Heart left ventricle (tissue), 16 donors: ENCODE results near the gene CCDC34. TPM values are rescaled to one million over a fixed set of nuclear protein-coding genes. Genes with fewer than 3 reads are reported as not detected.

Experiments used
- ATAC-seq, 4 donors: fragments of 200-7000 bp; cut with Tn5 transposase; one replicate each; pipeline ENCODE4 v1.9.1; 2020 to 2022; ENCODE audit warnings: moderate library complexity in 4 of 4, mild to moderate bottlenecking in 3 of 4, moderate number of reproducible peaks in 1 of 4
- DNase-seq, 5 donors: peaks; one replicate each; pipeline ENCODE4 v3.0.0-alpha.2; 2020
- H3K27ac ChIP-seq, 12 donors: fragments of 200-600 bp; sonication (generic) in 4 of 12; one replicate each; pipeline versions ENCODE4 v1.5.0 to v1.8.0; 2016 to 2022; ENCODE audit warnings: mild to moderate bottlenecking in 2 of 12
- H3K27me3 ChIP-seq, 9 donors: fragments of 200-600 bp; sonication (generic) in 2 of 9; one replicate each; pipeline versions ENCODE4 v1.5.1 to v1.8.0; 2016 to 2022; ENCODE audit warnings: mild to moderate bottlenecking in 3 of 9
- H3K36me3 ChIP-seq, 9 donors: fragments of 200-600 bp; sonication (generic) in 2 of 9; one replicate each; pipeline versions ENCODE4 v1.5.0 to v1.8.0; 2018 to 2022; ENCODE audit warnings: mild to moderate bottlenecking in 2 of 9
- H3K4me1 ChIP-seq, 12 donors: fragments of 200-600 bp; sonication (generic) in 4 of 12; one replicate each; pipeline versions ENCODE4 v1.5.0 to v1.8.0; 2016 to 2022; ENCODE audit warnings: mild to moderate bottlenecking in 3 of 12
- H3K4me3 ChIP-seq, 12 donors: fragments of 200-600 bp; sonication (generic) in 4 of 12; one replicate each; pipeline versions ENCODE4 v1.5.0 to v1.8.0; 2017 to 2022; ENCODE audit warnings: mild to moderate bottlenecking in 9 of 12, moderate library complexity in 4 of 12
- H3K9me3 ChIP-seq, 12 donors: fragments of 200-600 bp; sonication (generic) in 4 of 12; one replicate each; pipeline versions ENCODE4 v1.5.0 to v1.8.0; 2016 to 2022; ENCODE audit warnings: mild to moderate bottlenecking in 1 of 12
- POLR2A ChIP-seq, 2 donors: fragments of 450-650 bp; IDR thresholded peaks; one replicate each; pipeline ENCODE4 v1.6.1; 2017; ENCODE audit warnings: antibody characterized with exemption in 2 of 2, mild to moderate bottlenecking in 2 of 2, moderate library complexity in 2 of 2
- WGBS, 4 donors: extraction: QIAGEN DNeasy Blood & Tissue Kit in 2 of 4; methylation state at CpG; one replicate each; pipeline versions ENCODE4 v1.1.5 to v1.1.7; 2013 to 2018; 5-methylcytosine and 5-hydroxymethylcytosine counted together
- intact Hi-C, 10 donors: fragments of 100-400 bp; cut with DNase I; formaldehyde crosslinking; loops; one replicate each; pipeline versions ENCODE4 v1.11.1 to v1.14.2; 2022
- polyA plus RNA-seq, 2 donors: library from polyadenylated mRNA; stranded (reverse); fragments of 200-250 nt; gene quantifications; one replicate each; pipeline ENCODE4 v1.2.3, GENCODE V29; 2013
- total RNA-seq, 9 donors: library from RNA; depleted of rRNA in 2 of 9; stranded (reverse); fragments of >200 nt in 2 of 9; fragmentation: NEBNext Ultra II Directional in 3 of 9; extraction: Animal tissue kit (Norgen Biotek cat#: 25700) in 3 of 9; gene quantifications; one replicate each; pipeline versions ENCODE4 v1.1.0 to v1.2.4, GENCODE V29; 2016 to 2023
- TF ChIP-seq, protein P1 (sequence below), 12 donors: fragments of 200-600 bp; sonication (generic) in 4 of 12; IDR thresholded peaks; one replicate each; pipeline versions ENCODE4 v1.5.0 to v1.8.0; 2018 to 2022; ENCODE audit warnings: antibody characterized with exemption in 12 of 12, mild to moderate bottlenecking in 5 of 12
- donor health status: ischemic (EF 13 %, LVEDD 7.1; RV severe dilation, severe dysfunction).
- donor health status: healthy with polysubstance abuse.
- donor health status: DM: no; HTN: yes; CAD: no.
- donor health status: DM: no; HTN: no; CAD: no.
- donor health status: ischemic (EF 25% LVEDD 6.9; RV normal size, moderate dysfunction).
- donor health status: ischemic (EF 25% LVEDD 5.7; RV mildly dilated, moderate dysfunction).
- donor health status: healthy.
- donor health status: DM: yes; HTN: yes; CAD: no.
- donor health status: ischemic (EF 35%, LVEDD 5.7; RV mildly dilated, moderate dysfunction).
- donor health status: nonischemic (EF 11% LVEDD 7.7; RV severe dilation, severe dysfunction).
- donor health status: DM: yes; HTN: yes; CAD: no.
- donor health status: PGD.
- donor health status: ischemic (EF 29% LVEDD 5.4; RV normal size, mild dysfunction).
- donor health status: nonischemic (EF 23%, LVEDD 6.1; RV moderate dilation, normal function).

The CCDC34 gene
- total and polyA plus RNA-seq, 11 donors = 1.1 to 8.3 (median 3.0) TPM

DNA sequence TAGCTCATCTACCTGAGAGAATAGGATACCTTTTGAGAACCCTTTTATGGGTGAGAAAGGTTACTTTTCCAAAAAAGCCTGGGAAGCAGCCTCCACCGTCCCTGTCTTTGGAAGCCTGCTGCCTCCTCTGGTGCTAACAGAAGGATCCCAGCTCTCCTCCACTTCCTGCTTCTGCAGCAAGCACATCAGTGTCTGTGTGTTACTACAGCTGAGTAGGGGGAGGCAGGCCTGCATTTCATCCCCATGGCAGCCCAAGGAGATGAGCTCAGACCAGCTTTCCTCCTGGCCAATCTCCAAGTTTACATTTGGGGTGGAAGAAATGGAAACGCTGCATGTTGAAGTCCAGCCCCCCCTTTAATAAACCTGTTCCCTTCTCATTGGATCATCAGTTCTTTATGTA lies 7.4 kb upstream of the CCDC34 start:
- Histone ChIP-seq H3K9me3 (no peaks in the 10 kb centered on the region), H3K4me1 (no peaks in the 10 kb centered on the region), H3K4me3 (no peak overlapping the region), H3K36me3 (peaks cover 0 to 83% (median 23%) of the 10 kb centered on the region in 9 donors), H3K27ac (no peak overlapping the region), H3K27me3 (no peaks in the 10 kb centered on the region)
- TF ChIP-seq, protein P1, sequence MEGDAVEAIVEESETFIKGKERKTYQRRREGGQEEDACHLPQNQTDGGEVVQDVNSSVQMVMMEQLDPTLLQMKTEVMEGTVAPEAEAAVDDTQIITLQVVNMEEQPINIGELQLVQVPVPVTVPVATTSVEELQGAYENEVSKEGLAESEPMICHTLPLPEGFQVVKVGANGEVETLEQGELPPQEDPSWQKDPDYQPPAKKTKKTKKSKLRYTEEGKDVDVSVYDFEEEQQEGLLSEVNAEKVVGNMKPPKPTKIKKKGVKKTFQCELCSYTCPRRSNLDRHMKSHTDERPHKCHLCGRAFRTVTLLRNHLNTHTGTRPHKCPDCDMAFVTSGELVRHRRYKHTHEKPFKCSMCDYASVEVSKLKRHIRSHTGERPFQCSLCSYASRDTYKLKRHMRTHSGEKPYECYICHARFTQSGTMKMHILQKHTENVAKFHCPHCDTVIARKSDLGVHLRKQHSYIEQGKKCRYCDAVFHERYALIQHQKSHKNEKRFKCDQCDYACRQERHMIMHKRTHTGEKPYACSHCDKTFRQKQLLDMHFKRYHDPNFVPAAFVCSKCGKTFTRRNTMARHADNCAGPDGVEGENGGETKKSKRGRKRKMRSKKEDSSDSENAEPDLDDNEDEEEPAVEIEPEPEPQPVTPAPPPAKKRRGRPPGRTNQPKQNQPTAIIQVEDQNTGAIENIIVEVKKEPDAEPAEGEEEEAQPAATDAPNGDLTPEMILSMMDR (IDR thresholded peaks at IDR 0.05) = no peak
- no peak for TF ChIP-seq POLR2A (IDR thresholded peaks at IDR 0.05)
- DNase-seq = no peak
- WGBS, 4 donors = 30 to 53% (median 38%) methylated on average over 2 of the region's 2 CpGs
- ATAC-seq = no peak
- intact Hi-C loops = no loop called here

DNA sequence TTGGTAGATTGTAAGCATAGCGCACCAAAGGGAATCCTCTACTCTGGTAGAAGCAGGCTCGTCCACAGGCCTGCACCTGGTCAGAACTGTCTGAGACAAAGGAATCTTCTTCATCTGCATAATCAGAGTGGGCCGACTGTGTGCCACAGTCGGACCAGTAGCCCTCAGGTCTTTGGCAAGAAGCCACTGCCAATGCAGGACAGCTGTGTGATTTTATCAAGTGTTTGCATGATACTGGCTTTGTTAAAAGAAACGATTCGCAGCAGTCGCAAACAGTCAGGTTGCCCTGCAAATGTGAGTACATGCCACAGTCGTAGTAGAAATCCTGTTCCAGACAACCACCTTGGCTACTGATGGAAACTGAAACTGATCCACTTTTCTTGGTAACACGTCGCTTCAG lies 4.9 kb upstream of the CCDC34 start:
- peaks cover 0 to 10% (median 7%) of the 10 kb centered on the region in 12 donors for H3K4me1 ChIP-seq
- ATAC-seq (no peak), DNase-seq (no peak)
- intact Hi-C loops = loop anchor here in 4 of 10 donors (10.0 kb wide), 3 partner anchors 107 to 183 kb away; partner anchors contain the start of gene LGR4 (in 3 of the 4)
- H3K9me3 ChIP-seq = no peaks in the 10 kb centered on the region
- no peak overlapping the region for H3K27ac ChIP-seq
- 86 to 89% (median 88%) methylated on average over 10 of the region's 10 CpGs for WGBS, 4 donors
- no peak overlapping the region for H3K4me3 ChIP-seq
- peaks cover 0 to 58% (median 17%) of the 10 kb centered on the region in 9 donors for H3K36me3 ChIP-seq
- TF ChIP-seq POLR2A (IDR thresholded peaks at IDR 0.05) = no peak
- TF ChIP-seq, protein P1 (IDR thresholded peaks at IDR 0.05) = no peak
- no peaks in the 10 kb centered on the region for H3K27me3 ChIP-seq

GRCh38 chr11:27363576-27364117 lies 632 bp upstream of the CCDC34 start:
- Histone ChIP-seq H3K9me3 (no peaks in the 10 kb centered on the region), H3K27me3 (no peaks in the 10 kb centered on the region), H3K4me1 (peaks cover 0 to 18% (median 10%) of the 10 kb centered on the region in 12 donors), H3K27ac (peak overlapping the region in 8 of 12 donors; percentile 3 to 56 (median 40)), H3K36me3 (peaks cover 0 to 17% (median 5%) of the 10 kb centered on the region in 9 donors), H3K4me3 (peak overlapping the region; percentile 37 to 89 (median 76))
- intact Hi-C loops = loop anchor here in 5 of 10 donors (5.0 to 10.0 kb wide), 4 partner anchors 104 to 179 kb away; partner anchors contain the start of gene LGR4 (in 3 of the 5)
- DNase-seq (no peak), ATAC-seq (no peak)
- TF ChIP-seq POLR2A (IDR thresholded peaks at IDR 0.05) = no peak
- TF ChIP-seq, protein P1 (IDR thresholded peaks at IDR 0.05) = no peak
- 37 to 45% (median 41%) methylated on average over 13 of the region's 13 CpGs for WGBS, 4 donors

DNA sequence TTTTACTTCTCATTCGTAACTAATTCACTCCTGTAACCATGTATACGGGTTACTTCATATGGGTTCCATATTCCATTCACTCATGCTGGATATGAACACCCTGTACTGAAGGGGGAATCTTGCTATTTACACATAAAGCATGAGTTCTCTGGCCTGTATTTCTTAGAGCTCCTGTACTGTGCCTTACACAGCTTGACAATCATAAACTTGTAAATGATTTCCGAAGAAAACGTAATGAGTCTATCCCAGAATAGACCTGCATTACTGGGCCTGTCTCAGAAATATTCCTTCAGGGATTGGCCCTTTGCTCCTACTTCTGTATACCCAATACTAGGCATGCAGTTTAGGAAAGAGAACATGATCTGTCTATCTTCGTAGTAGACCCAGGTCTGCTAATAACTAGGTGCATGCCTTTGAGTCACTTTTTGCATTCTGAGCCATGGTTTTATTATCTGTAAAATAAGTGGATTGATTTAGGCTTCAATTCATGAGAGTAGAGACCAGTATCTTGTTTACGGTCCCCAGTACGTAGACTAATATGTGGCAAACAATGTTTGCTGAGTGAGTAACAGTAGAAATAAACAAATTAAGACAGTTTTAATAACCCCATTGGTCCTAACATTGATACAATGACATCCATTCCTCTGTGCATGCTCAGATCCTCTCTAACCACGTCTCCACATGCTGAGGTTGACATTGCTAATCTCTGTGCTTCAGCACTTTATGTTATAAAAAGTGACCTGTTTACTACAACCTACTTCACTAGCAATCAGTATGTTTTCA lies 1.2 kb downstream of the CCDC34 start:
- H3K9me3 ChIP-seq = no peaks in the 10 kb centered on the region
- no peak for ATAC-seq
- H3K27me3 ChIP-seq = no peaks in the 10 kb centered on the region
- peak overlapping the region in 6 of 12 donors; percentile 68 to 86 (median 79) for H3K4me3 ChIP-seq
- no peak for DNase-seq
- no peak for TF ChIP-seq POLR2A (IDR thresholded peaks at IDR 0.05)
- TF ChIP-seq, protein P1 (IDR thresholded peaks at IDR 0.05) = no peak
- 73 to 79% (median 73%) methylated on average over 8 of the region's 8 CpGs for WGBS, 4 donors
- H3K36me3 ChIP-seq = no peaks in the 10 kb centered on the region
- intact Hi-C loops = loop anchor here in 5 of 10 donors (5.0 to 10.0 kb wide), 4 partner anchors 105 to 177 kb away; partner anchors contain the start of gene LGR4 (in 3 of the 5)
- peaks cover 0 to 18% (median 10%) of the 10 kb centered on the region in 12 donors for H3K4me1 ChIP-seq
- H3K27ac ChIP-seq = no peak overlapping the region
